Heart left ventricle (tissue), 16 donors: ENCODE data around the gene BMAL2. TPM values are rescaled to one million over a fixed set of nuclear protein-coding genes. Genes with fewer than 3 reads are reported as not detected.

Experiments
- ATAC-seq, 4 donors: fragments of 200-7000 bp; cut with Tn5 transposase; one replicate each; pipeline ENCODE4 v1.9.1; 2020 to 2022; ENCODE audit warnings: moderate library complexity in 4 of 4, mild to moderate bottlenecking in 3 of 4, moderate number of reproducible peaks in 1 of 4
- DNase-seq, 5 donors: peaks; one replicate each; pipeline ENCODE4 v3.0.0-alpha.2; 2020
- H3K27ac ChIP-seq, 12 donors: fragments of 200-600 bp; sonication (generic) in 4 of 12; one replicate each; pipeline versions ENCODE4 v1.5.0 to v1.8.0; 2016 to 2022; ENCODE audit warnings: mild to moderate bottlenecking in 2 of 12
- H3K27me3 ChIP-seq, 9 donors: fragments of 200-600 bp; sonication (generic) in 2 of 9; one replicate each; pipeline versions ENCODE4 v1.5.1 to v1.8.0; 2016 to 2022; ENCODE audit warnings: mild to moderate bottlenecking in 3 of 9
- H3K36me3 ChIP-seq, 9 donors: fragments of 200-600 bp; sonication (generic) in 2 of 9; one replicate each; pipeline versions ENCODE4 v1.5.0 to v1.8.0; 2018 to 2022; ENCODE audit warnings: mild to moderate bottlenecking in 2 of 9
- H3K4me1 ChIP-seq, 12 donors: fragments of 200-600 bp; sonication (generic) in 4 of 12; one replicate each; pipeline versions ENCODE4 v1.5.0 to v1.8.0; 2016 to 2022; ENCODE audit warnings: mild to moderate bottlenecking in 3 of 12
- H3K4me3 ChIP-seq, 12 donors: fragments of 200-600 bp; sonication (generic) in 4 of 12; one replicate each; pipeline versions ENCODE4 v1.5.0 to v1.8.0; 2017 to 2022; ENCODE audit warnings: mild to moderate bottlenecking in 9 of 12, moderate library complexity in 4 of 12
- H3K9me3 ChIP-seq, 12 donors: fragments of 200-600 bp; sonication (generic) in 4 of 12; one replicate each; pipeline versions ENCODE4 v1.5.0 to v1.8.0; 2016 to 2022; ENCODE audit warnings: mild to moderate bottlenecking in 1 of 12
- CTCF ChIP-seq, 12 donors: fragments of 200-600 bp; sonication (generic) in 4 of 12; IDR thresholded peaks; one replicate each; pipeline versions ENCODE4 v1.5.0 to v1.8.0; 2018 to 2022; ENCODE audit warnings: antibody characterized with exemption in 12 of 12, mild to moderate bottlenecking in 5 of 12
- POLR2A ChIP-seq, 2 donors: fragments of 450-650 bp; IDR thresholded peaks; one replicate each; pipeline ENCODE4 v1.6.1; 2017; ENCODE audit warnings: antibody characterized with exemption in 2 of 2, mild to moderate bottlenecking in 2 of 2, moderate library complexity in 2 of 2
- WGBS, 4 donors: extraction: QIAGEN DNeasy Blood & Tissue Kit in 2 of 4; methylation state at CpG; one replicate each; pipeline versions ENCODE4 v1.1.5 to v1.1.7; 2013 to 2018; 5-methylcytosine and 5-hydroxymethylcytosine counted together
- intact Hi-C, 10 donors: fragments of 100-400 bp; cut with DNase I; formaldehyde crosslinking; loops; one replicate each; pipeline versions ENCODE4 v1.11.1 to v1.14.2; 2022
- polyA plus RNA-seq, 2 donors: library from polyadenylated mRNA; stranded (reverse); fragments of 200-250 nt; gene quantifications; one replicate each; pipeline ENCODE4 v1.2.3, GENCODE V29; 2013
- total RNA-seq, 9 donors: library from RNA; depleted of rRNA in 2 of 9; stranded (reverse); fragments of >200 nt in 2 of 9; fragmentation: NEBNext Ultra II Directional in 3 of 9; extraction: Animal tissue kit (Norgen Biotek cat#: 25700) in 3 of 9; gene quantifications; one replicate each; pipeline versions ENCODE4 v1.1.0 to v1.2.4, GENCODE V29; 2016 to 2023
- donor health status: ischemic (EF 13 %, LVEDD 7.1; RV severe dilation, severe dysfunction).
- donor health status: healthy with polysubstance abuse.
- donor health status: DM: no; HTN: yes; CAD: no.
- donor health status: DM: no; HTN: no; CAD: no.
- donor health status: ischemic (EF 25% LVEDD 6.9; RV normal size, moderate dysfunction).
- donor health status: ischemic (EF 25% LVEDD 5.7; RV mildly dilated, moderate dysfunction).
- donor health status: healthy.
- donor health status: DM: yes; HTN: yes; CAD: no.
- donor health status: ischemic (EF 35%, LVEDD 5.7; RV mildly dilated, moderate dysfunction).
- donor health status: nonischemic (EF 11% LVEDD 7.7; RV severe dilation, severe dysfunction).
- donor health status: DM: yes; HTN: yes; CAD: no.
- donor health status: PGD.
- donor health status: ischemic (EF 29% LVEDD 5.4; RV normal size, mild dysfunction).
- donor health status: nonischemic (EF 23%, LVEDD 6.1; RV moderate dilation, normal function).

Gene BMAL2
- total and polyA plus RNA-seq, 11 donors = 0.30 to 10.7 (median 2.9) TPM

- no peak for DNase-seq
- Histone ChIP-seq H3K27me3 (no peaks in the 10 kb centered on the region), H3K36me3 (no peaks in the 10 kb centered on the region), H3K4me1 (no peaks in the 10 kb centered on the region), H3K27ac (no peak overlapping the region), H3K9me3 (no peaks in the 10 kb centered on the region), H3K4me3 (no peak overlapping the region)
- no peak for ATAC-seq
- intact Hi-C loops = no loop called here
- no peak for TF ChIP-seq POLR2A (IDR thresholded peaks at IDR 0.05)
- no peak for TF ChIP-seq CTCF (IDR thresholded peaks at IDR 0.05)
- 90 to 96% (median 90%) methylated on average over 5 of the region's 5 CpGs for whole genome bisulfite sequencing, 4 donors
Observed at GRCh38 chr12:27343255-27344000, 10.8 kb downstream of the BMAL2 start.

- DNase-seq (no peak), ATAC-seq (no peak)
- Histone ChIP-seq H3K36me3 (no peaks in the 10 kb centered on the region), H3K27me3 (no peaks in the 10 kb centered on the region), H3K4me3 (no peak overlapping the region), H3K9me3 (no peaks in the 10 kb centered on the region), H3K27ac (no peak overlapping the region), H3K4me1 (no peaks in the 10 kb centered on the region)
- TF ChIP-seq POLR2A (IDR thresholded peaks at IDR 0.05) (no peak), CTCF (IDR thresholded peaks at IDR 0.05) (no peak)
- WGBS, 4 donors = 70 to 97% (median 86%) methylated on average over 2 of the region's 2 CpGs
- intact Hi-C loops = no loop called here
Observed at GRCh38 chr12:27344246-27344645, 11.6 kb downstream of the BMAL2 start.

GRCh38 chr12:27344760-27345159 lies 12.1 kb downstream of the BMAL2 start:
- intact Hi-C loops = no loop called here
- no peak for DNase-seq
- Histone ChIP-seq H3K4me3 (no peak overlapping the region), H3K27ac (no peak overlapping the region), H3K4me1 (no peaks in the 10 kb centered on the region), H3K27me3 (no peaks in the 10 kb centered on the region), H3K9me3 (no peaks in the 10 kb centered on the region), H3K36me3 (no peaks in the 10 kb centered on the region)
- ATAC-seq = no peak
- TF ChIP-seq POLR2A (IDR thresholded peaks at IDR 0.05) (no peak), CTCF (IDR thresholded peaks at IDR 0.05) (no peak)
- WGBS, 4 donors = 67 to 82% (median 72%) methylated on average over 3 of the region's 3 CpGs

GRCh38 chr12:27345376-27345775 lies 12.7 kb downstream of the BMAL2 start:
- Histone ChIP-seq H3K4me3 (no peak overlapping the region), H3K36me3 (no peaks in the 10 kb centered on the region), H3K4me1 (no peaks in the 10 kb centered on the region), H3K9me3 (no peaks in the 10 kb centered on the region), H3K27me3 (no peaks in the 10 kb centered on the region), H3K27ac (no peak overlapping the region)
- intact Hi-C loops = no loop called here
- TF ChIP-seq CTCF (IDR thresholded peaks at IDR 0.05) = no peak
- no peak for TF ChIP-seq POLR2A (IDR thresholded peaks at IDR 0.05)
- no peak for DNase-seq
- WGBS, 4 donors = 93 to 94% (median 93%) methylated on average over 4 of the region's 4 CpGs
- ATAC-seq = no peak
